ENCODE results near the gene PHLDA3. TPM values are rescaled to one million over a fixed set of nuclear protein-coding genes. Genes with fewer than 3 reads are reported as not detected.

The PHLDA3 gene
- total RNA-seq, 3 donors from 2014 or later (not counting 1 experiment from before 2014, with no cell fraction given): 0.63 to 1.7 (median 1.1) TPM

DNA sequence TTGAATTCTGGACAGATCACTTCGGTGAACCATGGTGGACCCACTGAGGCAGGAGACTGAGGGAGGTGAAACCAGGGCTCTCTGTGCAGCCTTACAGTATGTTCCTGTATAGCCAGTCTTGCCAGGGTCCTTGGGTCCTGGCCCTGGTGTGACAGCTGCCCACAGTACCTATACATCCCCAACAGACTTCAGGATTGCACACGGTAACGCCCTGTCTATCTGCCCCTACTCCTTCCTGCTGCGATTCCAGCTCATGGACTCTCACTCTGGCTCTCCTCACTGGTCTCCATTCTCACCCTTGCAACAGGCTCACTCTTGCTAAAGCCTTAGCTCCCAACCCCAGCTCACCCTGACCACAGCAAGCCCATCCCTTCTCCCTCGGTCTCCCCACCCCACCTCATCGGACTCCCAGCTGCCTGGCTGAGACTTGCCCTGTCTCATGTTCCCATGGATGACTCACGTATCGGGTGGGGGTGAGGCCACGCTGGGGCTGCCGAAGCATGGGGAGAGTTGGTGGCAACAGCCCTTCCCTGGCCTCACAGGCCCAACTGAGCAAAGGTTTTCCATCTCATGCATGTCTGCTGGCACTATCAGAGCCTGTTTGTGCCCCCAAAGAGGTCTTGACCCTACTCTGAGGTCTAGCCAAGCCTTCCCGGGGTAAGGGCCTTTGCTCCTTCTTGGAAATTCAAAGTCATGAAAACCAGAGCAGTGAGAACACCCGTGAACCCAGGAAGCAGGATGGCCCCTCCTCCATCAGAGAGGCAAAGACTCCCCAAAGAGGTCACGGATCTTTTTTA, 7.1 kb downstream of the PHLDA3 start:
- Histone ChIP-seq H3K36me3 (ENCODE audit: control insufficient read depth, insufficient read depth, low read length) (no peaks in the 10 kb centered on the region), H3K27me3 (ENCODE audit: control insufficient read depth, insufficient read depth, low read length) (no peaks in the 10 kb centered on the region), H3K4me3 (ENCODE audit: low read length) (no peak overlapping the region), H3K4me1 (ENCODE audit: control insufficient read depth, insufficient read depth, low read length) (no peaks in the 10 kb centered on the region), H3K9me3 (ENCODE audit: control insufficient read depth, insufficient read depth, low read length) (no peaks in the 10 kb centered on the region), H3K27ac (ENCODE audit: low read length) (no peak overlapping the region)
- Mint-ChIP-seq H3K27me3 (ENCODE audit: low read depth in 2 of 2) (peaks cover 3 to 14% of the 10 kb centered on the region in 2 donors), H3K4me3 (no peak overlapping the region), H3K27ac (no peak overlapping the region), H3K36me3 (no peaks in the 10 kb centered on the region), H3K9me3 (no peaks in the 10 kb centered on the region), H3K4me1 (no peaks in the 10 kb centered on the region)
- TF ChIP-seq, protein P1, sequence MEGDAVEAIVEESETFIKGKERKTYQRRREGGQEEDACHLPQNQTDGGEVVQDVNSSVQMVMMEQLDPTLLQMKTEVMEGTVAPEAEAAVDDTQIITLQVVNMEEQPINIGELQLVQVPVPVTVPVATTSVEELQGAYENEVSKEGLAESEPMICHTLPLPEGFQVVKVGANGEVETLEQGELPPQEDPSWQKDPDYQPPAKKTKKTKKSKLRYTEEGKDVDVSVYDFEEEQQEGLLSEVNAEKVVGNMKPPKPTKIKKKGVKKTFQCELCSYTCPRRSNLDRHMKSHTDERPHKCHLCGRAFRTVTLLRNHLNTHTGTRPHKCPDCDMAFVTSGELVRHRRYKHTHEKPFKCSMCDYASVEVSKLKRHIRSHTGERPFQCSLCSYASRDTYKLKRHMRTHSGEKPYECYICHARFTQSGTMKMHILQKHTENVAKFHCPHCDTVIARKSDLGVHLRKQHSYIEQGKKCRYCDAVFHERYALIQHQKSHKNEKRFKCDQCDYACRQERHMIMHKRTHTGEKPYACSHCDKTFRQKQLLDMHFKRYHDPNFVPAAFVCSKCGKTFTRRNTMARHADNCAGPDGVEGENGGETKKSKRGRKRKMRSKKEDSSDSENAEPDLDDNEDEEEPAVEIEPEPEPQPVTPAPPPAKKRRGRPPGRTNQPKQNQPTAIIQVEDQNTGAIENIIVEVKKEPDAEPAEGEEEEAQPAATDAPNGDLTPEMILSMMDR (IDR thresholded peaks at IDR 0.05): no peak
- WGBS (ENCODE audit: insufficient coverage): 90% methylated on average over 13 of the region's 13 CpGs
- ATAC-seq: no peak
- intact Hi-C loops (cut with micrococcal nuclease): no loop called here
- DNase-seq: no peak

DNA sequence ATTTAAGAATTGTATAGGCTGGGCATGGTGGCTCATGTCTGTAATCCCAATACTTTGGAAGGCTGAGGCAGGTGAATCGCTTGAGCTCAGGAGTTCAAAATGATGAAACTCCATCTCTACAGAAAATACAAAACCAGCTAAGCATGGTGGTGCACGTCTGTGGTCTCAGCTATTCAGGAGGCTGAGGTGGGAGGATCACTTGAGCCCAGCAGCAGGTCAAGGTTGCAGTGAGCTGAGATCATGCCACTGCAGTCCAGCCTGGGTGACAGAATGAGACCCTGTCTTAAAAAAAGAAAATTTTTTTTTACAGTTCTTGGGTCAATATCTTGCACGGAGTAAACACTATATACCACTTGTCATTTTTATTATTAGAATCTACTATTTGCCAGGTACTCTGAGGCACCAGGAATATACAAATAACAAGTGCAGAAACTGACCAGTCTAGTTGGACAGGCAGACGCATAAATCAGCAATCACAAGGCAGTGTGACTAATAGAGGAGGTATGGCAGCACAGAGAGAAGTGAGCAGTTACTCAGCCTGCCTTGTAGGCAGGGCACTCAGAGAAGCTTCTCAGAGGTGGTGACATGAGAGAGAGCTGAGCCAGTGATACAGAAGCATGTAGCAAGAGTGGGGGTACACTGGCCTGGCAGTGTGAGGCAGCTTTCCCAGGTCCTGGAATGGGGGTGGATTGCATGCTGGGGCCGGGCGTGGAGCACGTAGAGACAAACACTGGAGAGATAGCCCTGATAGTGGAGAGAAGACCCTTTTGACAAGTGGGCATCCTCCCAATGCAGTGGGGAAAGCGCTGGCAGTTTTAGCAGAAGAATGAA, 8.0 kb downstream of the PHLDA3 start:
- TF ChIP-seq, protein P1 (IDR thresholded peaks at IDR 0.05): no peak
- no peaks in the 10 kb centered on the region for H3K9me3 Mint-ChIP-seq
- H3K27me3 Mint-ChIP-seq (ENCODE audit: low read depth in 2 of 2): peaks cover 3 to 16% of the 10 kb centered on the region in 2 donors
- Histone ChIP-seq H3K27ac (ENCODE audit: low read length) (no peak overlapping the region), H3K36me3 (ENCODE audit: control insufficient read depth, insufficient read depth, low read length) (no peaks in the 10 kb centered on the region), H3K4me3 (ENCODE audit: low read length) (no peak overlapping the region), H3K9me3 (ENCODE audit: control insufficient read depth, insufficient read depth, low read length) (no peaks in the 10 kb centered on the region), H3K27me3 (ENCODE audit: control insufficient read depth, insufficient read depth, low read length) (no peaks in the 10 kb centered on the region), H3K4me1 (ENCODE audit: control insufficient read depth, insufficient read depth, low read length) (no peaks in the 10 kb centered on the region)
- H3K4me3 Mint-ChIP-seq: no peak overlapping the region
- H3K27ac Mint-ChIP-seq: no peak overlapping the region
- DNase-seq: no peak
- no peaks in the 10 kb centered on the region for H3K36me3 Mint-ChIP-seq
- ATAC-seq: no peak
- 88% methylated on average over 8 of the region's 8 CpGs for WGBS (ENCODE audit: insufficient coverage)
- no peaks in the 10 kb centered on the region for H3K4me1 Mint-ChIP-seq
- intact Hi-C loops (cut with micrococcal nuclease): no loop called here

- no peaks in the 10 kb centered on the region for H3K36me3 Mint-ChIP-seq
- ATAC-seq (no peak), DNase-seq (no peak)
- H3K27me3 ChIP-seq (ENCODE audit: control insufficient read depth, insufficient read depth, low read length): no peaks in the 10 kb centered on the region
- no peaks in the 10 kb centered on the region for H3K9me3 Mint-ChIP-seq
- H3K27me3 Mint-ChIP-seq (ENCODE audit: low read depth in 2 of 2): peaks cover 0 to 16% of the 10 kb centered on the region in 2 donors
- no peaks in the 10 kb centered on the region for H3K36me3 ChIP-seq (ENCODE audit: control insufficient read depth, insufficient read depth, low read length)
- WGBS (ENCODE audit: insufficient coverage): 74% methylated on average over 5 of the region's 5 CpGs
- no peaks in the 10 kb centered on the region for H3K4me1 ChIP-seq (ENCODE audit: control insufficient read depth, insufficient read depth, low read length)
- no peak overlapping the region for H3K27ac Mint-ChIP-seq
- no peak overlapping the region for H3K4me3 ChIP-seq (ENCODE audit: low read length)
- H3K4me1 Mint-ChIP-seq: no peaks in the 10 kb centered on the region
- no peaks in the 10 kb centered on the region for H3K9me3 ChIP-seq (ENCODE audit: control insufficient read depth, insufficient read depth, low read length)
- H3K4me3 Mint-ChIP-seq: no peak overlapping the region
- no peak overlapping the region for H3K27ac ChIP-seq (ENCODE audit: low read length)
- TF ChIP-seq, protein P1 (IDR thresholded peaks at IDR 0.05): no peak
- intact Hi-C loops (cut with micrococcal nuclease): no loop called here
Measured at GRCh38 chr1:201459775-201460174, 9.2 kb downstream of the PHLDA3 start.
